Fibroblast of villous mesenchyme (primary cell): Measurements from ENCODE around the gene AKT1. TPM values are rescaled to one million over a fixed set of nuclear protein-coding genes. Genes with fewer than 3 reads are reported as not detected.
"Not testable (repeated sequence)": the region's sequence is repeated elsewhere in the genome, so short reads cannot be mapped to it uniquely, and the experiment has no call there.

Experiments used
- DNase-seq: peaks from one replicate; pipeline ENCODE4 v3.0.0-alpha.2; 2010; ENCODE audit warnings: low read depth
- H3K4me3 ChIP-seq: 2 replicates; pipeline ENCODE4 v1.5.1; 2011; ENCODE audit warnings: low read depth, mild to moderate bottlenecking, low read length
- total RNA-seq: library from RNA; depleted of rRNA; stranded (reverse); fragments of >200 nt; gene quantifications from 2 replicates; pipeline ENCODE4 v1.2.3, GENCODE V29; 2012
- TF ChIP-seq, protein P1 (sequence below): IDR thresholded peaks from 2 replicates; pipeline ENCODE4 v1.5.1; 2012; ENCODE audit warnings: low read depth, mild to moderate bottlenecking, low read length; ENCODE audit not compliant: insufficient read depth

Gene AKT1
- total RNA-seq, 1 donor = 233 TPM

DNA sequence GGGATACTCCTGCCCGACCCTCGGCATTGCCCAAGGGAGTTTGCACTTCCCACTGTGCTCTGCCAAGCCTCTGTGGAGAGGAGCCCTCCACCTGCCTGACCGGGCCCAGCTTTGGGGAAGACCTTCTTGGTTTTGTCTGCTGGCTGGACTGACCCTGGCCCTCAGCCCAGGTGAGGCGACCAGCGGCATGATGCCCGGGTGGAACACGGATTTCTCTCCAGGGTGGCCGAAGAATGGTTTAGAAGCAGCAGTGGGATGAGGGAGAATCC lies 21.0 kb upstream of the AKT1 start:
- TF ChIP-seq, protein P1, sequence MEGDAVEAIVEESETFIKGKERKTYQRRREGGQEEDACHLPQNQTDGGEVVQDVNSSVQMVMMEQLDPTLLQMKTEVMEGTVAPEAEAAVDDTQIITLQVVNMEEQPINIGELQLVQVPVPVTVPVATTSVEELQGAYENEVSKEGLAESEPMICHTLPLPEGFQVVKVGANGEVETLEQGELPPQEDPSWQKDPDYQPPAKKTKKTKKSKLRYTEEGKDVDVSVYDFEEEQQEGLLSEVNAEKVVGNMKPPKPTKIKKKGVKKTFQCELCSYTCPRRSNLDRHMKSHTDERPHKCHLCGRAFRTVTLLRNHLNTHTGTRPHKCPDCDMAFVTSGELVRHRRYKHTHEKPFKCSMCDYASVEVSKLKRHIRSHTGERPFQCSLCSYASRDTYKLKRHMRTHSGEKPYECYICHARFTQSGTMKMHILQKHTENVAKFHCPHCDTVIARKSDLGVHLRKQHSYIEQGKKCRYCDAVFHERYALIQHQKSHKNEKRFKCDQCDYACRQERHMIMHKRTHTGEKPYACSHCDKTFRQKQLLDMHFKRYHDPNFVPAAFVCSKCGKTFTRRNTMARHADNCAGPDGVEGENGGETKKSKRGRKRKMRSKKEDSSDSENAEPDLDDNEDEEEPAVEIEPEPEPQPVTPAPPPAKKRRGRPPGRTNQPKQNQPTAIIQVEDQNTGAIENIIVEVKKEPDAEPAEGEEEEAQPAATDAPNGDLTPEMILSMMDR = no peak
- no peak for DNase-seq
- peak overlapping the region; percentile 81 for H3K4me3 ChIP-seq

DNA sequence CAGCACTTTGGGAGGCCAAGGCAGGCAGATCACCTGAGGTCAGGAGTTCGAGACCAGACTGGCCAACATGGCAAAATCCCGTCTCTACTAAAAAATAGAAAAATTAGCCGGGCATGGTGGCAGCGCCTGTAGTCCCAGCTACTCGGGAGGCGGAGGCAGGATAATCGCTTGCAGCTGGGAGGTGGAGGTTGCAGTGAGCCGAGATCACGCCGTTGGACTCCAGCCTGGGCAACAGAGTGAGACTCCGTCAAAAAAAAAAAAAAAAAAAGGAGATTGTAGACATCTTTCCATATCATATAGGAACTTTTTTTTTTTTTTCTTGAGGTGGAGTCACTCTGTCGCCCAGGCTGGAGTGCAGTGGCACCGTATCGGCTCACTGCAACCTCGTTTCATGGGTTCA lies 19.2 kb upstream of the AKT1 start:
- not testable (repeated sequence) for DNase-seq
- H3K4me3 ChIP-seq = peak overlapping the region; percentile 81

DNA sequence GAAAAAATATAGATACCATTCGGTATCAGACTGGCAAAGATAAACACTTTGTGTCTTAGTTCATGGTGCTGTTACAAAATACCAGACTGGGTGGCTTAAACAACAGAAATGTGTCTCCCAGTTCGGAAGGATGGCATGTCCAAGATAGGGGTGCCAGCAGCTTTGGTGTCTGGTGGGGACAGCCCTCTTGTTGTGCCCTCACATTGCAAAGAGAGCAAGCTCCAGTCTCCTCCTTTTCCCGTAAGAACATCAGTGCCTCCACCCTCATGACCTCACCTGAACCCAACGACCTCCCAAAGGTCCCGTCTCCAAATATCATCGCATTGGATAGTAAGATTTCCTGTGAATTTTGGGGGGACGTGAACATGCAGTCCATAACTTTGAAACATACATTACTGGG lies 17.7 kb upstream of the AKT1 start:
- H3K4me3 ChIP-seq = no peak overlapping the region
- no peak for DNase-seq
- TF ChIP-seq, protein P1 = no peak

DNA sequence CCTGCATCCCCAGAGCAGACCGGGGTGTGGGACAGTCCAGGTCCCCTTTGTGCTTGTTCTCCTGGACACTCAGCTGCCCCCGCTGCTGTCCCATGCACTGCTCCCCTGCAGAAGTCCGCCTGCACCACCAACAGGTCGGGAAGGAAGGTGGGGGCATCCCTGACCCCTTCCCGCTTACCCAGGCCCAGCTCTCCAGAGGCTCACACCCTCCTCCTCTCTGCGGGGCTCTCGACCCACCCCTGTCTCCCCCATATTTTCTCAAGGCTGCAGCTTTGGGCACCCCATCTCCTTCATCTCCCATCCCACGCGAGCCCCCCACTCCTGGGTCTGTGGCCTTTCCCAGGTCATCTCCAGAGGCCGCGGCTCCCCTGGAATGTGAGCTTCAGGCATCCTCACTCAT lies 14.8 kb upstream of the AKT1 start:
- DNase-seq = no peak
- H3K4me3 ChIP-seq = no peak overlapping the region

DNA sequence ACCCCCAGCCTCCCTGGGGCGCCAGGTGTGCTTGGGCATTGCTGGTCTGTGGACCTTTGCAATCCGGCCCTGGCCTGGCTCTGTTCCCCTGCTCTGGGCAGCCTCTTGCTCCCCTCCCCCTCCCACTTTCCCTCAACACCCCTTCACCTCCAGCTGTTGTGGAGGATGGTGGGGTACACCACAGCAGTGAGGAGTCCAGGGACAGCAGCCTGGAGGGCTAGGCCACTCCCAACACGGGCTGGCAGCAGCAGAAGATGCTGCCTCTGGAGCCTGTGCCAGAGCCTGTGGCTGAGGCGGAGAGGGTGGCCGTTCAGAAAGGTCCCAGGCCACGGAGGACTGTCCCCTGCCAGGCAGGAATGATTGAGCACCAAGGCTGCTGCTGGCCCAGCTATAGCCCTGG lies 12.9 kb upstream of the AKT1 start:
- no peak overlapping the region for H3K4me3 ChIP-seq
- TF ChIP-seq, protein P1 = no peak
- no peak for DNase-seq

More for the DNA sequence above, 14.8 kb upstream of the AKT1 start:
- TF ChIP-seq, protein P1 = no peak

DNA sequence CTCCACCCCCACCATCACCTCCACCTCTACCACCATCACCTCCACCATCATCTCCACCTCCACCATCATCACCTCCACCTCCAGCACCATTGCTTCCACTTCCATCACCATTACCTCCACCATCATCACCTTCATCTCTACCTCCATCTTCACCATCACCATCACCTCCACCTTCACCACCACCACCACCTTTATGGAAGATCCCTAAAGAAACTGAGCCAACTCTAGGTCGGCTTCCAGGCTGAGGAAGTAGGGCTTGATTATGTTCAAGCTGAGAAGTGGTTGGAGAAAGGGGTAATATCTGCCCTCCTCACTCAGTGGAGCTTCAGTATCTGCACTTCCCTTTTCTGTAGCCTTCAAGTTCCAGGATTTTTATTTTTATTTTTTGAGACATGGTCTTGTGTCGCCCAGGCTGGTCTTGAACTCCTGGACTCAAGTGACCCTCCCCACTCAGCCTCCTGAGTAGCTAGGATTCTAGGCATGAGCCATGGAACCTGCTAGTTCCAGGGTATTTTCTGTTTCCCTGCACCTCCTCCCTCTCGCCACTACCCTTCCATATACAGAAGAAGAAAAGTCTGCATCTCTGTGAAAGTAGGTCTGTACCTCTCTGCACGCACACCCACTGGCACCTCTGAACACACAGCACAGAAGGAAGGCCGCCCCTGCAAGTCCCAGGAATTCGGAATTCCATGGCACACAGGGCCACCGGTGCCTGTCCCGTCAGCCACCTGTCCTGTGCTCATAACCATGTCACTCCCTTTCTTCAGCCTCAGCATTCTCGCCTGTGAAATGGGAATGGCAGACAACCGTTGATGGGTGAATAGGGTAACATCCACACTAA lies 11.3 kb upstream of the AKT1 start:
- TF ChIP-seq, protein P1 = no peak
- no peak for DNase-seq

DNA sequence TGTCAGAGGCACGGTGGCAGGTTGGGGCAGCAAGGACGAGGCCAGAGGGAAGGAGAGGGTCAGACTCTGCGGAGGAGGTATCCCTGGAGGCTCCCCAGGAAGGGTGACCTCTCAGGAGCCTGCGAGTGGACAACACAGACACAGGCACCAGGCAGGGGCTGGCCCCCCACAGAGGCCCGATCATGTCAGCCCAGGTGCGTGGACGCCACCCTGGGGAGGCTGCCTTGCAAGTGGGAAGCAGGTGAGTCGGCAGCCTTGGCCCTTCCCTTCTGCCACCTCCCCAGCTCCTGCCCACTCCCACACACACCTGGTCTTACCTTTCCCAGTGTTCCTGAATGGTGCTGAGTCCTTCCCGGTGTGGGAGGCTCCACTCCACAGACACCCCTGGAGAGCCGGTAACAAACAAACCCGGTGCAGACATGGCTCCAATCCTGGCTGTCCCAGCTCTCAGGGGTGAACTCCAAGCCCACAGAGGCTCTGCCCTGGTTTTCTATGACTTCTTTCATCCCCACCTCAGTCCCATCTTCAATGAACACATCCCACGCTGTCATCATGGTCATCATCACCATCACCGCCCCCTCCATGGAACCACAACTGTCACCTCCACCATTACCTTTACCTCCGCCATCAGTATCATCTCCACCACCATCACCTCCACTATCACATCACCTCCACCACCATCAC lies 10.5 kb upstream of the AKT1 start:
- no peak overlapping the region for H3K4me3 ChIP-seq
- DNase-seq = no peak
- TF ChIP-seq, protein P1 = no peak

More for the DNA sequence above, 11.3 kb upstream of the AKT1 start:
- H3K4me3 ChIP-seq = no peak overlapping the region
